H1 (cell line): Measurements from ENCODE around the gene SLC2A13. TPM values are rescaled to one million over a fixed set of nuclear protein-coding genes. Genes with fewer than 3 reads are reported as not detected.

Experiments used
- CTCF ChIA-PET: fragments of 300-600 bp; sonication (Branson Sonifier 250); formaldehyde crosslinking; loops from one replicate; lab custom pipeline; 2021; ENCODE audit not compliant: partially characterized antibody; lab: Charles Lee
- POLR2A ChIA-PET: fragments of 300-600 bp; sonication (Branson Sonifier 250); formaldehyde crosslinking; loops from one replicate; lab custom pipeline; 2021; ENCODE audit warnings: inconsistent platforms; ENCODE audit not compliant: partially characterized antibody; lab: Charles Lee
- DNase-seq, 2 experiments: peaks; one replicate each; pipeline versions ENCODE4 v3.0.0 to v3.0.0-alpha.2; 2010 to 2022; ENCODE audit warnings: low spot score in 2 of 2, low read depth in 1 of 2, mixed read lengths in 1 of 2
- FAIRE-seq: peaks from 2 replicates; lab custom pipeline; 2011; peaks lifted over from hg19 to GRCh38; lab: Jason Lieb, UNC
- H2AFZ ChIP-seq: 2 replicates; pipeline ENCODE4 v1.8.1; 2012; ENCODE audit warnings: low read length, inconsistent platforms
- H2AK5ac ChIP-seq: 2 replicates; pipeline ENCODE4 v1.6.1; 2013; ENCODE audit warnings: low read depth, low read length
- H2BK120ac ChIP-seq: replicated peaks from 2 replicates; pipeline ENCODE3; 2013; ENCODE audit warnings: low read depth, low read length, inconsistent platforms
- H2BK12ac ChIP-seq: 2 replicates; pipeline ENCODE4 v1.6.1; 2013; ENCODE audit warnings: low read depth, low read length
- H2BK15ac ChIP-seq: 2 replicates; pipeline ENCODE4 v1.6.1; 2013; ENCODE audit warnings: low read length
- H2BK20ac ChIP-seq: 2 replicates; pipeline ENCODE4 v1.6.1; 2013; ENCODE audit warnings: low read length
- H2BK5ac ChIP-seq: 2 replicates; pipeline ENCODE4 v1.6.1; 2013; ENCODE audit warnings: low read depth, low read length
- H3K14ac ChIP-seq: 2 replicates; pipeline ENCODE4 v1.6.1; 2013; ENCODE audit warnings: inconsistent platforms; ENCODE audit not compliant: insufficient read length
- H3K18ac ChIP-seq: 2 replicates; pipeline ENCODE4 v1.6.1; 2013; ENCODE audit warnings: low read length; ENCODE audit errors: extremely low read depth
- H3K23ac ChIP-seq: 2 replicates; pipeline ENCODE4 v1.6.1; 2013; ENCODE audit warnings: inconsistent platforms; ENCODE audit not compliant: insufficient read length
- H3K23me2 ChIP-seq: 2 replicates; pipeline ENCODE4 v1.6.1; 2013; ENCODE audit warnings: low read depth, low read length
- H3K27ac ChIP-seq: 2 replicates; pipeline ENCODE4 v1.6.1; 2011; ENCODE audit warnings: low read depth, low read length, inconsistent platforms
- H3K27me3 ChIP-seq, 4 experiments: replicated peaks in 1 of 4; 1 replicate in 1 of 4; 2 replicates in 3 of 4; pipeline versions ENCODE4 v1.6.1 to v1.8.1; 2011 to 2013; ENCODE audit warnings: low read length in 3 of 4, mild to moderate bottlenecking in 3 of 4, inconsistent platforms in 2 of 4, mixed read lengths in 2 of 4, moderate library complexity in 1 of 4; ENCODE audit not compliant: control insufficient read depth in 3 of 4, insufficient read depth in 3 of 4; ENCODE audit errors: extremely low read depth in 1 of 4
- H3K36me3 ChIP-seq, 4 experiments: 2 replicates each; pipeline versions ENCODE4 v1.6.1 to v1.8.1; 2011 to 2013; ENCODE audit warnings: mild to moderate bottlenecking in 4 of 4, low read length in 3 of 4, moderate library complexity in 2 of 4, control low read depth in 1 of 4, inconsistent platforms in 1 of 4; ENCODE audit not compliant: insufficient read depth in 4 of 4, control insufficient read depth in 2 of 4
- H3K4ac ChIP-seq: replicated peaks from 2 replicates; pipeline ENCODE3; 2013; ENCODE audit warnings: low read length, low read depth, mixed read lengths, inconsistent platforms; ENCODE audit not compliant: insufficient read length
- H3K4me1 ChIP-seq, 4 experiments: replicated peaks in 1 of 4; 1 replicate in 1 of 4; 2 replicates in 3 of 4; pipeline versions ENCODE4 v1.6.1 to v1.8.1; 2011 to 2013; ENCODE audit warnings: low read length in 3 of 4, inconsistent platforms in 2 of 4, mixed read lengths in 1 of 4; ENCODE audit not compliant: insufficient read depth in 4 of 4, control insufficient read depth in 3 of 4
- H3K4me2 ChIP-seq, 2 experiments: 2 replicates each; pipeline versions ENCODE4 v1.6.1 to v1.8.1; 2011 to 2013; ENCODE audit warnings: low read depth in 2 of 2, low read length in 2 of 2, control low read depth in 1 of 2, inconsistent platforms in 1 of 2, mild to moderate bottlenecking in 1 of 2; ENCODE audit not compliant: insufficient read depth in 1 of 2
- H3K4me3 ChIP-seq, 4 experiments: fragments of 200-600, 300-600 bp in 1 of 4; sonication (generic), shearing (Covaris generic), sonication (Bioruptor Twin) in 1 of 4; 2 replicates each; pipeline versions ENCODE4 v1.5.1 to v1.8.1; 2011 to 2016; ENCODE audit warnings: low read length in 4 of 4, low read depth in 3 of 4, control low read depth in 2 of 4, inconsistent platforms in 2 of 4, mild to moderate bottlenecking in 2 of 4, mixed read lengths in 1 of 4, moderate library complexity in 1 of 4; ENCODE audit not compliant: insufficient read depth in 2 of 4; ENCODE audit errors: extremely low read depth in 1 of 4
- H3K56ac ChIP-seq: replicated peaks from 2 replicates; pipeline ENCODE3; 2013; ENCODE audit warnings: low read depth, mild to moderate bottlenecking, mixed read lengths, low read length, inconsistent platforms; ENCODE audit not compliant: insufficient read length
- H3K79me1 ChIP-seq: 2 replicates; pipeline ENCODE4 v1.6.1; 2013; ENCODE audit warnings: low read depth, low read length, control low read depth
- H3K79me2 ChIP-seq, 2 experiments: 2 replicates each; pipeline versions ENCODE4 v1.6.1 to v1.8.1; 2012 to 2013; ENCODE audit warnings: low read length in 2 of 2, mild to moderate bottlenecking in 2 of 2, inconsistent platforms in 1 of 2; ENCODE audit not compliant: insufficient read depth in 2 of 2, control insufficient read depth in 1 of 2
- H3K9ac ChIP-seq, 4 experiments: replicated peaks in 1 of 4; 1 replicate in 1 of 4; 2 replicates in 3 of 4; pipeline versions ENCODE4 v1.6.1 to v1.8.1; 2011 to 2013; ENCODE audit warnings: low read depth in 3 of 4, low read length in 3 of 4, control low read depth in 2 of 4, mild to moderate bottlenecking in 2 of 4, moderate library complexity in 2 of 4, inconsistent platforms in 1 of 4; ENCODE audit errors: extremely low read depth in 1 of 4
- H3K9me3 ChIP-seq, 2 experiments: 2 replicates each; pipeline versions ENCODE4 v1.6.1 to v1.8.1; 2012 to 2013; ENCODE audit warnings: mild to moderate bottlenecking in 2 of 2, moderate library complexity in 2 of 2, control low read depth in 1 of 2, inconsistent platforms in 1 of 2, low read depth in 1 of 2, low read length in 1 of 2, mixed read lengths in 1 of 2; ENCODE audit not compliant: insufficient read depth in 2 of 2
- H4K20me1 ChIP-seq, 2 experiments: replicated peaks in 1 of 2; 2 replicates each; pipeline versions ENCODE3 to v1.8.1; 2011 to 2013; ENCODE audit warnings: inconsistent platforms in 2 of 2, low read length in 2 of 2, mild to moderate bottlenecking in 1 of 2; ENCODE audit not compliant: insufficient read depth in 2 of 2, control insufficient read depth in 1 of 2
- H4K5ac ChIP-seq: 2 replicates; pipeline ENCODE4 v1.6.1; 2013; ENCODE audit warnings: low read length, low read depth, mixed read lengths, inconsistent platforms; ENCODE audit not compliant: insufficient read length
- H4K8ac ChIP-seq: 2 replicates; pipeline ENCODE4 v1.8.0; 2013; ENCODE audit warnings: mild to moderate bottlenecking, moderate library complexity, low read length, inconsistent platforms; ENCODE audit not compliant: insufficient read depth; ENCODE audit errors: extremely low read depth
- H4K91ac ChIP-seq: replicated peaks from 2 replicates; pipeline ENCODE3; 2013; ENCODE audit warnings: low read length, mixed read lengths, inconsistent platforms; ENCODE audit not compliant: insufficient read length
- BACH1 ChIP-seq: IDR thresholded peaks from 2 replicates; pipeline ENCODE4 v1.6.1; 2012; ENCODE audit warnings: low read length, improper control_type of control experiment
- BCL11A ChIP-seq, 2 experiments: IDR thresholded peaks; one replicate each; pipeline ENCODE4 v1.6.1; 2011; ENCODE audit warnings: low read depth in 2 of 2, low read length in 2 of 2, mild to moderate bottlenecking in 2 of 2
- BRCA1 ChIP-seq: IDR thresholded peaks from 2 replicates; pipeline ENCODE4 v1.6.1; 2012; ENCODE audit warnings: low read depth, low read length, improper control_type of control experiment
- GTF2F1 ChIP-seq: IDR thresholded peaks from 2 replicates; pipeline ENCODE4 v1.6.1; 2012; ENCODE audit warnings: low read depth, low read length, improper control_type of control experiment, borderline replicate concordance
- HDAC6 ChIP-seq: IDR thresholded peaks from one replicate; pipeline ENCODE4 v1.7.1; 2012; ENCODE audit warnings: low read depth, mild to moderate bottlenecking, inconsistent platforms, low read length, moderate library complexity
- JUND ChIP-seq: IDR thresholded peaks from 2 replicates; pipeline ENCODE4 v1.6.1; 2011; ENCODE audit warnings: mild to moderate bottlenecking, improper control_type of control experiment, low read length
- KDM1A ChIP-seq: fragments of 200-600, 300-600 bp; sonication (generic); IDR thresholded peaks from 2 replicates; pipeline ENCODE4 v1.7.1; 2016; ENCODE audit warnings: mild to moderate bottlenecking, low read length, borderline replicate concordance
- KDM5A ChIP-seq: fragments of 200-600 bp; IDR thresholded peaks from 2 replicates; pipeline ENCODE4 v1.7.1; 2012; ENCODE audit warnings: mild to moderate bottlenecking, low read length, inconsistent platforms, mixed read lengths
- SAP30 ChIP-seq: fragments of 300-600 bp; sonication (generic); IDR thresholded peaks from 2 replicates; pipeline ENCODE4 v1.7.1; 2012; ENCODE audit warnings: low read length, moderate library complexity, mild to moderate bottlenecking, inconsistent platforms; ENCODE audit not compliant: insufficient read depth, insufficient replicate concordance
- TAF1 ChIP-seq: IDR thresholded peaks from 2 replicates; pipeline ENCODE4 v1.6.1; 2011; ENCODE audit warnings: mild to moderate bottlenecking, low read depth, low read length
- polyA plus RNA-seq, 7 experiments: library from polyadenylated mRNA; depleted of rRNA in 3 of 7; stranded (reverse) in 5 of 7; unstranded in 2 of 7; fragments of >200 nt in 5 of 7; fragments of 200-250 nt in 2 of 7; gene quantifications; 1 replicate in 5 of 7; 2 replicates in 1 of 7; 4 replicates in 1 of 7; pipeline versions ENCODE4 v1.2.1 to v1.2.3, GENCODE V29; 2011 to 2013; ENCODE audit warnings: missing spikeins in 2 of 7, mixed read lengths in 2 of 7
- total RNA-seq: library from RNA; stranded (reverse); fragmentation: NEBNext Ultra II Directional; extraction: Animal tissue kit (Norgen Biotek cat#: 25700); gene quantifications from 2 replicates; pipeline ENCODE4 v1.2.1, GENCODE V29; 2021

Gene SLC2A13
- total and polyA plus RNA-seq, 2 of the 8 experiments (the other 6 are each of a cell fraction or from before 2014, with no cell fraction given): 2.8 to 9.6 TPM

GRCh38 chr12:40127408-40127807, 21.5 kb upstream of the SLC2A13 start:
- Histone ChIP-seq H3K4me2 (no peak overlapping the region), H3K14ac (no peak overlapping the region), H4K20me1 (no peaks in the 10 kb centered on the region), H3K9ac (no peak overlapping the region), H3K56ac (no peak overlapping the region), H3K36me3 (no peaks in the 10 kb centered on the region), H3K27ac (no peak overlapping the region), H2BK15ac (no peak overlapping the region), H3K23me2 (no peaks in the 10 kb centered on the region), H4K91ac (no peak overlapping the region), H4K8ac (no peak overlapping the region), H3K4ac (no peak overlapping the region), H3K9me3 (peaks cover 0 to 6% of the 10 kb centered on the region in 2 experiments; a peak in 2 of 4 replicates), H3K27me3 (no peaks in the 10 kb centered on the region), H2BK5ac (no peak overlapping the region), H2BK20ac (no peak overlapping the region), H3K79me1 (no peaks in the 10 kb centered on the region), H2AK5ac (no peak overlapping the region), H3K18ac (no peak overlapping the region), H3K4me3 (no peak overlapping the region), H3K4me1 (no peaks in the 10 kb centered on the region), H3K23ac (no peak overlapping the region), H3K79me2 (no peaks in the 10 kb centered on the region), H2AFZ (no peak overlapping the region), H2BK120ac (no peak overlapping the region), H4K5ac (no peak overlapping the region), H2BK12ac (no peak overlapping the region)
- ChIA-PET CTCF (interaction anchor here (0.6 kb wide), 2 partner anchors 312 to 317 kb away, joined by 3 to 4 read pairs; no protein-coding TSS in a partner anchor), POLR2A (no interaction called here)
- FAIRE-seq (no peak), DNase-seq (no peak)
- TF ChIP-seq SAP30: no peak
- TF ChIP-seq HDAC6: no peak
- TF ChIP-seq GTF2F1: no peak
- no peak for TF ChIP-seq BRCA1
- TF ChIP-seq KDM5A: no peak
- TF ChIP-seq JUND: no peak
- no peak for TF ChIP-seq KDM1A
- no peak for TF ChIP-seq TAF1
- TF ChIP-seq BACH1: no peak
- no peak for TF ChIP-seq BCL11A (IDR thresholded peaks at IDR 0.05; ENCODE audit: low read depth in 2 of 2, low read length in 2 of 2)
